Left ventricle myocardium inferior (tissue), 1 donor: ENCODE measurements around the gene CLN6. TPM values are rescaled to one million over a fixed set of nuclear protein-coding genes. Genes with fewer than 3 reads are reported as not detected.

Experiments
- DNase-seq: peaks from one replicate; pipeline ENCODE4 v3.0.0-alpha.2; 2020
- H3K27ac ChIP-seq: fragments of 200-600 bp; replicated peaks from 2 replicates; pipeline ENCODE4 v1.8.0; 2021
- H3K27me3 ChIP-seq: fragments of 200-600 bp; 2 replicates; pipeline ENCODE4 v1.8.0; 2021; ENCODE audit warnings: low read depth
- H3K36me3 ChIP-seq: fragments of 200-600 bp; 2 replicates; pipeline ENCODE4 v1.8.0; 2021
- H3K4me1 ChIP-seq: fragments of 200-600 bp; 2 replicates; pipeline ENCODE4 v1.8.0; 2021
- H3K4me3 ChIP-seq: fragments of 200-600 bp; 2 replicates; pipeline ENCODE4 v1.8.0; 2021; ENCODE audit warnings: mild to moderate bottlenecking, moderate library complexity
- H3K9me3 ChIP-seq: fragments of 200-600 bp; replicated peaks from 2 replicates; pipeline ENCODE4 v1.8.0; 2021
- intact Hi-C: fragments of 100-400 bp; cut with micrococcal nuclease; formaldehyde crosslinking; loops from one replicate; pipeline ENCODE4 v1.11.0; 2022
- total RNA-seq: library from RNA; stranded (reverse); fragmentation: NEBNext Ultra II Directional; extraction: Animal tissue kit (Norgen Biotek cat#: 25700); gene quantifications from one replicate; pipeline ENCODE4 v1.2.1, GENCODE V29; 2021
- TF ChIP-seq, protein P1 (sequence below): fragments of 200-600 bp; IDR thresholded peaks from 2 replicates; pipeline ENCODE4 v1.8.0; 2021; ENCODE audit warnings: antibody characterized with exemption, mild to moderate bottlenecking, borderline replicate concordance
- donor health status: DM: no; HTN: yes; CAD: no; lungs with severe emphysema.

CLN6 gene
- total RNA-seq, 1 donor from 2014 or later = 6.6 TPM

DNA sequence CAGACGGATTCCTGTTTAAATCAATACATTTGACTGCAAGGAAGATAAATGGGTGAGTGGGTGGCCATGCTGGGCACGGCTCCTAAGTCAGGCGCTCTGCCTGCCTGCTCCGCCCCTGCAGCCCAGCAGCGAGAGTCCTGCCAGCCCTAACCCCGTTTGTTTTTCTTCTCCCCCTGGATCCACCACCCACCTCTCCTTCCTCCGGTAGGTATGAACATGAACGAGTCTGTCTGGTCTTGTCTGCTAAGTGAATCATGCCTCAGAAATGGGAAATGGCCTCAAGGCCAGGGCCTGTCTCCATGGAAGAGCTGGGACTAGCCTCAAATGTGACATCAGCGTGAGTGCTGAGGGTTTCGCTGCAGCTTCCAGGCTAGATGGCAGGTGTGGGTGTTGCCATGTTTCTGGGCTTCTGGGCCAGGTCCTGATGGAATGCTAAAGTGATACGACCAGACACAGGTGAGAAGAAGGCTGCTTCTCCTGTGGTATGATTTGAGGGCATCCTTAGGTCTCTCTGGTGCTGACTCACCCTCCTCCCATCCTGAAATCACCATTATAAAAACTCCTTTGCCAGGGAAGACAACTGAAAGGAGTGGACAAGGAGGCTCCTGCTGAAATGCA is 42.4 kb upstream of the CLN6 start:
- no peaks in the 10 kb centered on the region for H3K27me3 ChIP-seq
- intact Hi-C loops = no loop called here
- peaks cover 41% of the 10 kb centered on the region for H3K4me1 ChIP-seq
- no peaks in the 10 kb centered on the region for H3K9me3 ChIP-seq
- peak overlapping the region; percentile 50 for H3K27ac ChIP-seq
- no peak for DNase-seq
- no peaks in the 10 kb centered on the region for H3K36me3 ChIP-seq
- TF ChIP-seq, protein P1, sequence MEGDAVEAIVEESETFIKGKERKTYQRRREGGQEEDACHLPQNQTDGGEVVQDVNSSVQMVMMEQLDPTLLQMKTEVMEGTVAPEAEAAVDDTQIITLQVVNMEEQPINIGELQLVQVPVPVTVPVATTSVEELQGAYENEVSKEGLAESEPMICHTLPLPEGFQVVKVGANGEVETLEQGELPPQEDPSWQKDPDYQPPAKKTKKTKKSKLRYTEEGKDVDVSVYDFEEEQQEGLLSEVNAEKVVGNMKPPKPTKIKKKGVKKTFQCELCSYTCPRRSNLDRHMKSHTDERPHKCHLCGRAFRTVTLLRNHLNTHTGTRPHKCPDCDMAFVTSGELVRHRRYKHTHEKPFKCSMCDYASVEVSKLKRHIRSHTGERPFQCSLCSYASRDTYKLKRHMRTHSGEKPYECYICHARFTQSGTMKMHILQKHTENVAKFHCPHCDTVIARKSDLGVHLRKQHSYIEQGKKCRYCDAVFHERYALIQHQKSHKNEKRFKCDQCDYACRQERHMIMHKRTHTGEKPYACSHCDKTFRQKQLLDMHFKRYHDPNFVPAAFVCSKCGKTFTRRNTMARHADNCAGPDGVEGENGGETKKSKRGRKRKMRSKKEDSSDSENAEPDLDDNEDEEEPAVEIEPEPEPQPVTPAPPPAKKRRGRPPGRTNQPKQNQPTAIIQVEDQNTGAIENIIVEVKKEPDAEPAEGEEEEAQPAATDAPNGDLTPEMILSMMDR = no peak
- no peak overlapping the region for H3K4me3 ChIP-seq

DNA sequence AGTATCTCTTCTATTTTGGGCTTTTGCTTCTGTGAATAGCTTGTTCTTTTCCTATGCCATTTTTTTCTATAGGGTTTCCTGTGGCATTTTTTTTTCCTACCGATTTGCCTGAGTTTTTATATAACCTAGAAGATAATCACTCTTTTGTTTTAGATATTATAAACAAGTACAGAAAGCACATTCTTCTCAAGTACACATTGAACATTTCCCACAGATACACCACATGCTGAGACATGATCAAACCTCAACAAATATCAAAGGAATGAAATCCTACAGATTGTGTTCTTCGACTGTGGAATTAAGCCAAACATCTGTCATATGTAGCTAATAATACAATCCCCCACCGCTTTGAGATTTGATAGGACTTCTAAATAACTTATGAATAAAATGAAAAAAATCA is 38.9 kb upstream of the CLN6 start:
- no peaks in the 10 kb centered on the region for H3K9me3 ChIP-seq
- H3K36me3 ChIP-seq = no peaks in the 10 kb centered on the region
- intact Hi-C loops = no loop called here
- no peak overlapping the region for H3K27ac ChIP-seq
- H3K4me1 ChIP-seq = peaks cover 19% of the 10 kb centered on the region
- no peak for DNase-seq
- H3K27me3 ChIP-seq = no peaks in the 10 kb centered on the region
- TF ChIP-seq, protein P1 = no peak
- H3K4me3 ChIP-seq = no peak overlapping the region

DNA sequence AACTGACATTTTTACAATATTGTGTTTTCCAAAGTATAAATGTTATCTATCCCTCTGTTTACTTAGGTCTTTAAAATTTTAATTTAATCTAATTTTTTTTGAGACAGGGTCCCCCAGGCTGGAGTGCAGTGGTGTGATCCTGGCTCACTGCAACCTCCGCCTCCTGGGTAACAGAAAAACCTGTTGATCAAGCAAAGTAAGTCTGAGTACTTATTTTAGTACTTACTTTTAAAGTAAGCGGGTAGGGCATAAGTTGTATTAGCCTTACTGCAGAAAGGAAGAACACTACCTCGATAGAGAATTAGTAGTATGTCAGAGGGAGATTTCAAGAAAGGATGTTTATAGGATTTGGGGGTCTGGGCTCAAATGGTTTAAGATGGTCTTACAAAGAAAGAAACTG is 36.1 kb upstream of the CLN6 start:
- H3K27ac ChIP-seq = no peak overlapping the region
- intact Hi-C loops = no loop called here
- DNase-seq = no peak
- TF ChIP-seq, protein P1 = no peak
- no peaks in the 10 kb centered on the region for H3K4me1 ChIP-seq
- H3K9me3 ChIP-seq = no peaks in the 10 kb centered on the region
- H3K36me3 ChIP-seq = no peaks in the 10 kb centered on the region
- H3K27me3 ChIP-seq = no peaks in the 10 kb centered on the region
- no peak overlapping the region for H3K4me3 ChIP-seq

DNA sequence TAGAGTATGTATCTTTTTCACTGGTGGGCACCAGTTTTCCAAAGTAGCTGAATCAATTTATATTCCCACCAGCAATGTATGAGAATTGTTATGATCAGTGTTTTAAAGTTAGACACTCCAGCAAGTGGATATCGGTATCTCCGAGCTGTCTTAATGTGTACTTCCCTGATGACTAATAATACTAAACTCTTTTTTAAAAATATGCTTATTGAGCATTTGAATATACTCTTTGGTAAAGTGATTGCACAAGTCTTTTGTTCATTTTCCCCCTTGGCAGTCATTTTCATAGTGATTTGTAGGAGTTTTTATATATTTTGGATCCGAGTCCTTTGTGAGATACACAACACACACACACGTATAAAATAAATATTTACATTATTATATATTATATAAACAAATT is 35.6 kb upstream of the CLN6 start:
- intact Hi-C loops = no loop called here
- H3K9me3 ChIP-seq = no peaks in the 10 kb centered on the region
- no peaks in the 10 kb centered on the region for H3K36me3 ChIP-seq
- TF ChIP-seq, protein P1 = no peak
- H3K27me3 ChIP-seq = no peaks in the 10 kb centered on the region
- no peak for DNase-seq
- no peak overlapping the region for H3K4me3 ChIP-seq
- H3K4me1 ChIP-seq = peaks cover 1% of the 10 kb centered on the region
- H3K27ac ChIP-seq = no peak overlapping the region

DNA sequence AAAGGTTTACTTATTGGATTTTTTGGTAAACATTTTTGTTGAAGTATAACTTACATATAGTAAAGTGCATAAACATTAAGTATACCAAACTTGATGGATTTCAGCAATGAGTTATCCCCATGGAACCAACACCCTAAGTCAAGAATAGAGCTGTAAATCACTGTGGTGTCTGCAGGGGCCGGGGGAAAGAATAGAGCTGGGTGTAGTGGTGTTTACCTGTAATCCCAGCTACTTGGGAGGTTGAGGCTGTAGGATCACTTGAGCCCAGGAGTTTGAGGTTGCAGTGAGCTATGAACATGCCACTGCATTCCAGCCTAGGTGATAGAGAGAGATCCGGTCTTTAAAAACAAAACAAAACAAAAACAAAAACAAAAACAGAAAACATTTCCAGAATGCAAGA is 34.8 kb upstream of the CLN6 start:
- no peak overlapping the region for H3K4me3 ChIP-seq
- intact Hi-C loops = no loop called here
- no peak for DNase-seq
- H3K4me1 ChIP-seq = peaks cover 9% of the 10 kb centered on the region
- TF ChIP-seq, protein P1 = no peak
- H3K36me3 ChIP-seq = no peaks in the 10 kb centered on the region
- no peak overlapping the region for H3K27ac ChIP-seq
- no peaks in the 10 kb centered on the region for H3K9me3 ChIP-seq
- H3K27me3 ChIP-seq = no peaks in the 10 kb centered on the region
